GM19025 (cell line): ENCODE results near the gene GDPGP1.

ENCODE experiments used
- ATAC-seq: cut with Tn5 transposase; IDR thresholded peaks from one replicate; pipeline ENCODE4 v1.9.1; 2021; ENCODE audit warnings: mild to moderate bottlenecking, low read depth, moderate library complexity; ENCODE audit not compliant: unreplicated experiment

Gene GDPGP1

DNA sequence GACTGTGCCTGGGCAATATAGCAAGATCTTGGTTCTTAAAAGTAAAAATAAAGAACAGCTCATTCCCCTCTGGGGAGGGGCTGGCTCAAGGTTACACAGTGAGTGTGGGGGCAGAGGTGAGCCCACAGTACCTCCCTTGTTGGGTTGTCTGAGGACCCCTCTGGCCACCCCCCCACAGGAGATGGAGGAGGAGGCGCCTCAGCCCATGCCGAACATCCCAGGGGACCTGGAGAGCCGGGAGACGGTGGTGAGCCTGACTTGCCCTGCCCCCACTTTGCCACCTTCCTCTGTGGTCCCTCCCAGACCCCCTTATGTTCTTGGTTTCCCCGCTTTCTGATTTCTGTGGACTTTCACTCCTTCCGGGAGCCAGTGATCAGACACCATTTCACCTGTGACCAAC, 60.1 kb downstream of the GDPGP1 start:
- ATAC-seq, result no peak

DNA sequence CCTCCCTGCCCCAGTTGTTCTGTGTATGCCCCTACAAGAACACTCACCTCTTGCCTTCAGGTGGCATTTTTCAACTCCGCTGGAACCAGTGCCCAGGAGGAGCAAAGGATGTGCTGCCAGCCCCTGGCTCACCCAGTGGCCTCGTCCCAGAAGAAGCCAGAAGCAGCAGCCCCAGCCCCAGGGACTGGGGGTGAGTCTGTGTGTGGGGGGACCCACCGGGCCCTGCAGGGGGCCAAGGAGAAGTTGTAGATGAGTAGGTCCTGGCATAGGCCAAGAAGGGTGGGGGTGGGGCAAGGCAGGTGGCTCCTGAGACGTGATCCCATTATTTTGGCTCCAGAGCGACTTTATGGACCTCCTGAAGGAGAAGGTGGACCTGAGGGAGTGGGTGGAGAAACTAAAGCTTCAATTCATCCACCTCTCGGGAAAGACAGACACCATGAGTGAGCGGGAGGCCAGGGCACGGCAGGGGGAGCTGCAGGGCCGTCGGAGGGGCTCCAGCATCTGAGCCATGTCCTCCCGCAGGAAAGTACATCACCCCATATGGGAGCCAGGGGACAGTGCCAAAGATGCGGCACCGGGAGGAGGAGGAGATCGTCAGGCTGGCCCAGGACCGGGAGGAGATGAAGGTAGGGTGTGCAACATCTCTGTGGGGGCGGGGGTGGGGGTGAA, 60.7 kb downstream of the GDPGP1 start:
- ATAC-seq, result no peak

DNA sequence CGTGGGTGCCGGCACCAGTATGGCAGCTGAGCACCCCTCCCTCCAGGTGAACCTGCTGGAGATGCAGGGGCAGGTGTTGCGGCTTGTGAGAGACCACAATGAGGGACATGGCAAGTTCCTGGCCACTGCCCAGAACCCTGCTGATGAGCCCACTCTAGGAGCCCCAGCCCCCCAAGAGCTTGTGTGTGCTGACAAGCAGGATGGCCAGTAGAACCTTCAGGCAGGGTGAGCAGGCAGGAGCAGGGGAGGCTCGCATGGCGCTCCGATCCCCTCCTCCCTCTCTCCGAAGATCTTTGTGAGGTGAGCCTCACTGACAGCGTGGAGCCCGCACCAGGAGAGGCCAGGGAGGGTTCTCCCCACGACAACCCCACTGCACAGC, 61.2 kb downstream of the GDPGP1 start:
- no peak for ATAC-seq
